ENCODE results near the gene SMCO4.

GRCh38 chr11:93537049-93537448 is 6.1 kb downstream of the SMCO4 start:
- TF ChIP-seq, protein P1, sequence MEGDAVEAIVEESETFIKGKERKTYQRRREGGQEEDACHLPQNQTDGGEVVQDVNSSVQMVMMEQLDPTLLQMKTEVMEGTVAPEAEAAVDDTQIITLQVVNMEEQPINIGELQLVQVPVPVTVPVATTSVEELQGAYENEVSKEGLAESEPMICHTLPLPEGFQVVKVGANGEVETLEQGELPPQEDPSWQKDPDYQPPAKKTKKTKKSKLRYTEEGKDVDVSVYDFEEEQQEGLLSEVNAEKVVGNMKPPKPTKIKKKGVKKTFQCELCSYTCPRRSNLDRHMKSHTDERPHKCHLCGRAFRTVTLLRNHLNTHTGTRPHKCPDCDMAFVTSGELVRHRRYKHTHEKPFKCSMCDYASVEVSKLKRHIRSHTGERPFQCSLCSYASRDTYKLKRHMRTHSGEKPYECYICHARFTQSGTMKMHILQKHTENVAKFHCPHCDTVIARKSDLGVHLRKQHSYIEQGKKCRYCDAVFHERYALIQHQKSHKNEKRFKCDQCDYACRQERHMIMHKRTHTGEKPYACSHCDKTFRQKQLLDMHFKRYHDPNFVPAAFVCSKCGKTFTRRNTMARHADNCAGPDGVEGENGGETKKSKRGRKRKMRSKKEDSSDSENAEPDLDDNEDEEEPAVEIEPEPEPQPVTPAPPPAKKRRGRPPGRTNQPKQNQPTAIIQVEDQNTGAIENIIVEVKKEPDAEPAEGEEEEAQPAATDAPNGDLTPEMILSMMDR (IDR thresholded peaks at IDR 0.05), result no peak
- TF ChIP-seq POLR2A (IDR thresholded peaks at IDR 0.05), result no peak

Measured in body of pancreas (tissue), 4 donors.